ENCODE measurements around the gene RAF1.
"Not testable (repeated sequence)": the region's sequence is repeated elsewhere in the genome, so short reads cannot be mapped to it uniquely, and the experiment has no call there.

The RAF1 gene

DNA sequence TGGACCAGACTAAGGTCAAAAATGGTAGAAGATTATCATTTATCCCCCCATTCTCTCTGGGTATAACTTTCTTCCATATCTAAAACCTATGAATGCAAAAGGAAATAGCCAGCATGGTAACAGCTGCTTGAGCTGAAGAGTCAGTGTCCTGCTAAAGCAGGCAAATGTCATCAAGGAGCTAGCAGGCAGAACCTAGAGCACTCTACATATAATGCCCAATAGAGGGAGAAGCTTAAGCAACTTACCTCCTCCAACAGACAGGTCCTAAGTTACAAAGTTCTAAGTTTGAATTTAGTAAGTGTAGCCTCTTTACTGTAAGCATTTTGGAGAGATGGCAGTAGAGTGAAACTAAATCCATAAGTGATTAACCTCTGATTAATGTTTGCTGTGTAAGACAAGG, 7.7 kb downstream of the RAF1 start:
- no peak for DNase-seq (ENCODE audit: low spot score)
- H3K4me3 ChIP-seq, result peak overlapping the region; percentile 12
- peak overlapping the region in 1 of 2 donors; percentile 54 for H3K27ac ChIP-seq
- TF ChIP-seq, protein P1, sequence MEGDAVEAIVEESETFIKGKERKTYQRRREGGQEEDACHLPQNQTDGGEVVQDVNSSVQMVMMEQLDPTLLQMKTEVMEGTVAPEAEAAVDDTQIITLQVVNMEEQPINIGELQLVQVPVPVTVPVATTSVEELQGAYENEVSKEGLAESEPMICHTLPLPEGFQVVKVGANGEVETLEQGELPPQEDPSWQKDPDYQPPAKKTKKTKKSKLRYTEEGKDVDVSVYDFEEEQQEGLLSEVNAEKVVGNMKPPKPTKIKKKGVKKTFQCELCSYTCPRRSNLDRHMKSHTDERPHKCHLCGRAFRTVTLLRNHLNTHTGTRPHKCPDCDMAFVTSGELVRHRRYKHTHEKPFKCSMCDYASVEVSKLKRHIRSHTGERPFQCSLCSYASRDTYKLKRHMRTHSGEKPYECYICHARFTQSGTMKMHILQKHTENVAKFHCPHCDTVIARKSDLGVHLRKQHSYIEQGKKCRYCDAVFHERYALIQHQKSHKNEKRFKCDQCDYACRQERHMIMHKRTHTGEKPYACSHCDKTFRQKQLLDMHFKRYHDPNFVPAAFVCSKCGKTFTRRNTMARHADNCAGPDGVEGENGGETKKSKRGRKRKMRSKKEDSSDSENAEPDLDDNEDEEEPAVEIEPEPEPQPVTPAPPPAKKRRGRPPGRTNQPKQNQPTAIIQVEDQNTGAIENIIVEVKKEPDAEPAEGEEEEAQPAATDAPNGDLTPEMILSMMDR (IDR thresholded peaks at IDR 0.05), result no peak

DNA sequence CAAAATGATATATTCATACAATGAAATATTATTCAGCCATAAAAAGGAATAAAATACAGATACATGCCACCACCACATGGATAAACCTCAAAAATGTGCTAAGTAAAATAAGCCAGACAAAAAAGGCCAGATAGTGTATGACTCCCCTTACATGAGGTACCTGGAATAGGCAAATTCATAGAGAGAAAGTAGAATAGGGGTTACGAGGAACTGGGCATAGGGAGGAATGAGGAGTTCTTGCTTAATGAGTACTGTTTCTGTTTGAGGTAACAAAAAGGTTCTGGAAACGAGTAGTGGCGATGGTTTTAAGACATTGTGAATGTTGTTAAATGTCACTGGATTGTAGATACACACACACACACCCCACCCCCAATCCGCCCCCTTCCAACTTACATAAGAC, 8.2 kb downstream of the RAF1 start:
- DNase-seq (ENCODE audit: low spot score), result no peak
- H3K27ac ChIP-seq, result peak overlapping the region in 1 of 2 donors; percentile 54
- H3K4me3 ChIP-seq, result peak overlapping the region; percentile 12
- TF ChIP-seq, protein P1 (IDR thresholded peaks at IDR 0.05), result no peak

DNA sequence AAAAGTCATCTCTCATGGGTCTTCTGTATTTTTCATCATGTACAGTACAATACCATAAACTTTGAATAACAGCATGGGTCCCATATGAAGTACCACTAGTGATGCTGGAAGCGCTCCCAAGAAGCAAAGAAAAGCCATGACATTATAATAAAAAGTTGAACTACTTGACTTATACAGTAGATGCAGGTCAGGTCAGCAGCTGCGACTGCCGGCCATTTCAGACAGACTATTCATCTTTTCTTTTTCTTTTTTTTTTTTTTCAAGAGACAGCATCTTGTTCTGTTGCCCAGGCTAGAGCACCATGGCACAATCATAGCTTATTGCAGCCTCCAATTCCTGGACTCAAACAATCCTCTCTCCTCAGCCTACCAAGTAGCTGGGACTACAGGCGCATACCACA, 10.2 kb downstream of the RAF1 start:
- Histone ChIP-seq H3K4me3 (no peak overlapping the region), H3K27ac (no peak overlapping the region)
- TF ChIP-seq, protein P1 (IDR thresholded peaks at IDR 0.05), result no peak
- DNase-seq (ENCODE audit: low spot score), result peak; percentile 8

DNA sequence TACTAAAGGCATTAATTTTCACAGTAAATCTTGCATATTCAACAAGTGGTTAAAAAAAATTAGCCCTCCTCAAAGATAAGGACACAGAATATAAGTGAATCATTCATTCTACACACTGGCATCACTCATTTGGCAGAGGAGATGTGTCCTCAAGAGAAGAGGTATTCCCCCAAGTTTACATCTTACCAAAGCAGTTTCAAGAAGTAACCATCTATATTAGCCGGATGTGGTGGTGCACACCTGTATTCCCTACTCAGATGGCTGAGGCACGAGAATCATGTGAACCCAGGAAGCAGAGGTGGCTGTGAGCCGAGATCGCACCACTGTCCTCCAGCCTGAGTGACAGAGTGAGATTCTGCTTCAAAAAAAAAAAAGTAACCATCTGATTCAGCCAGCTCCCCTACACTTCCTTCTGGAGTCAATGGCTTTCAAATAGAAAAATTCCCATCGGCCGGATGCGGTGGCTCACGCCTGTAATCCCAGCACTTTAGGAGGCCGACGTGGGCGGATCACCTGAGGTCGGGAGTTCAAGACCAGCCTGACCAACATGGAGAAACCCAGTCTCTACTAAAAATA, 15.4 kb downstream of the RAF1 start:
- H3K4me3 ChIP-seq, result no peak overlapping the region
- TF ChIP-seq, protein P1 (IDR thresholded peaks at IDR 0.05), result no peak
- H3K27ac ChIP-seq, result no peak overlapping the region
- DNase-seq (ENCODE audit: low spot score), result peak; percentile 21

DNA sequence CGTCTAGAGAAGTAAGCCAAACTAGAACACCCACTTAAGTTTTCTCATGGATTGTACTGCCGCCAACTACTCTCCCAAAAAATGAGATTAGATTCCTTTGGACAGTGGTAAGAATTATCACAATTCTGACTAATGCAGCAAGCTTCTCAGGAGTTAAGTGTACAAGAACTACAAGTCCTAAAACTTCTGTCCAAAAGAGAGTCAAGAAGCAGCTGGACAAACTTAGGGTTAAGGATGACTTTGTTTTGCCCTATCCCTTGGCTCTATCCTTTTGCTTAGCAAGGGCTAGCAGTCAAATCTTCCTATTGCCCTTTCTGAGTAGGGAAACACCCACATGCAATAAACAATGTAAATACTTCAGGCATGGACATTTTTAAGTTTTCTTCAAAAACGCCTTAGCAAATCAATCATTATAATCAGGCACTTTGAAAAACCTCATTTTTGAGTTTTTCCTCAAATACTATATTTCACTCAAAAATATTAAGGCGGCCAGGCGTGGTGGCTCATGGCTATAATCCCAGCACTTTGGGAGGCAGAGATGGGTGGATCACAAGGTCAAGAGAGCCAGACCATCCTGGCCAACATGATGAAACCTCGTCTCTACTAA, 19.5 kb downstream of the RAF1 start:
- Histone ChIP-seq H3K4me3 (peak overlapping the region; percentile 48), H3K27ac (peak overlapping the region; percentile 19 to 83)
- TF ChIP-seq, protein P1 (IDR thresholded peaks at IDR 0.05), result no peak
- DNase-seq (ENCODE audit: low spot score), result no peak

DNA sequence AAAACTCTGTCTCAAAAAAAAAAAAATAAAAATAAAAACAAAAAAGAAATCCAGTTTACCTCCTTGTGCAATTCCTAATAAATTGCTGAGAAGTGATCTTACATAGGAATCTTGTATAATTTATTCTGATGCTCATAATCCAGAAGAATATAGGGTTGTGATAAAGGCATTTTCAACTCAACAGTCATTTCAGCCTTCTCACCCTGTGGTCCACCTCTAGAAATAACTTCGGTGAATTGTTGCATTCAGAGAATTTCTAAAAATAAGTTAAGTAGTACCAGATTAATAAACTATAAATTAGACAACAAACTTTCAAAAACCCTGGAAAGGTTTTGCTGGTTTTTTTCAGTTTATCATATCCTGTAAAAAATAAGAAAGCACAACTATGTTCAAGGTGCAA, 20.2 kb downstream of the RAF1 start:
- no peak for DNase-seq (ENCODE audit: low spot score)
- H3K4me3 ChIP-seq, result peak overlapping the region; percentile 48
- H3K27ac ChIP-seq, result peak overlapping the region; percentile 19 to 83
- TF ChIP-seq, protein P1 (IDR thresholded peaks at IDR 0.05), result no peak

DNA sequence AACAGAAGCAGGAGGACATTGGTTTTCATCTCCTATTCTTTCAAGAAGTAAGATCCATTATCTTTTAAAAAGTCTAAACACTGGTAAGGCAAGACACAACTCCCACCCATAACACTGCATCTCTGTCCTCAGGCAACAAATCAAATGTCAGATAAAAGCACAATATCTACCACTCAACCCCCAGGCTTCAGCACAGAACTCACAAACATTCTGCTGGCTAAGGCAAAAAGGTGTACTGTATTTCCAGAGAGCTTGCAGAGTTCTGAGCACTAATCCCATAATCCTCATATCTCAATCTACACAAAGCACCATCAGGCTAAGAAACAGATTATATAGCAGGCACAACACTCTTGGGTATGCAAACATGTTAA, 20.9 kb downstream of the RAF1 start:
- Histone ChIP-seq H3K27ac (peak overlapping the region; percentile 40 to 84), H3K4me3 (no peak overlapping the region)
- no peak for DNase-seq (ENCODE audit: low spot score)
- TF ChIP-seq, protein P1 (IDR thresholded peaks at IDR 0.05), result no peak

DNA sequence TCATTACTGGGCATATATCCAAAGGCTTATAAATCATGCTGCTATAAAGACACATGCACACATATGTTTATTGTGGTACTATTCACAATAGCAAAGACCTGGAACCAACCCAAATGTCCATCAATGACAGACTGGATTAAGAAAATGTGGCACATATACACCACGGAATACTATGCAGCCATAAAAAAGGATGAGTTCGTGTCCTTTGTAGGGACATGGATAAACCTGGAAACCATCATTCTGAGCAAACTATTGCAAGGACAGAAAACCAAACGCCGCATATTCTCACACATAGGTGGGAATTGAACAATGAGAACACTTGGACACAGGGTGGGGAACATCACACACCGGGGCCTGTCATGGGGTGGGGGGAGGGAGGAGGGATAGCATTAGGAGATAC, 23.1 kb downstream of the RAF1 start:
- H3K4me3 ChIP-seq; DNase-seq (ENCODE audit: low spot score); H3K27ac ChIP-seq: not testable (repeated sequence)
